ENCODE measurements around the gene CNTFR. TPM values are rescaled to one million over a fixed set of nuclear protein-coding genes. Genes with fewer than 3 reads are reported as not detected.

The CNTFR gene
- total and polyA plus RNA-seq, 2 experiments from 2014 or later: 4.7 to 7.5 TPM

DNA sequence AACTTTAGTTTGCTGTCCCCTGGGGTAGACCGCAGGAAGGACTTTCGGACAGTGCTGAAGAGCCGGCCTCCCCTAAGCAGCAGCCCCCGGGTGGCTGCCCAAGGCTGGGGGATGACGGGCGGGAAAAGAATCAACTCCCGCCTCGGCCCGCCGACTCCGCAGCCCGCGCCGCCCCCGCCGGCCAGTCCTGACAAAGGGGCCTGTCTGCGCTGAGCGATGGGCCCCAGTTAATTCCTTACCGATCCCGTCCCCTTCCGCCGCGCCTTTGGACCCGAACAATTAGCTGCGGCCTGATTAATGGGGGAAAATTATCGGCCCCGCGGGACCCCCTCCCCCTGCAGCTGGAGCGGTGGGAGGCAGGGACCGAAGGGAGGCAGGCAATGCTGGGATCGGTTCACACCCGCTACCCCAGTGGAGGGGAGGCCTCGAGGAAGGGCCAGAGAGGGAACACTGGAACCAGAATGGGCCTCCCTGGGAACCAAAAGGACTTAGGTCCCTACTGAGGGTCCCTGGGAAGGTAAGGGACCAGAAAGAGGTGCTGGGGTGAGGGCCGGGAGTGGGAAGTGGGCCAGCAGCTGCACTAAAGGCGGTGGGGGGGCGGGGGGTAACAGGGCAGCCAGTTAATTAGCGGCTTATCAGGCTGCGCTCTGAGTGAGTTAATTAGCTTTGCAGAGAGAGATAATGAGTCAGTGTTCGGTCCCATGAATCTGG lies 35.1 kb upstream of the CNTFR start:
- 26% methylated on average over 37 of the region's 39 CpGs for WGBS (ENCODE audit: low lambda C conversion rate, missing lambda C conversion rate)
- peak; percentile 86 for TF ChIP-seq EZH2 (IDR thresholded peaks at IDR 0.05; ENCODE audit: borderline replicate concordance)
- TF ChIP-seq EZH2phosphoT487 (IDR thresholded peaks at IDR 0.05; ENCODE audit: low read depth, severe bottlenecking, unreplicated experiment): peak; percentile 17
- TF ChIP-seq, protein P1, sequence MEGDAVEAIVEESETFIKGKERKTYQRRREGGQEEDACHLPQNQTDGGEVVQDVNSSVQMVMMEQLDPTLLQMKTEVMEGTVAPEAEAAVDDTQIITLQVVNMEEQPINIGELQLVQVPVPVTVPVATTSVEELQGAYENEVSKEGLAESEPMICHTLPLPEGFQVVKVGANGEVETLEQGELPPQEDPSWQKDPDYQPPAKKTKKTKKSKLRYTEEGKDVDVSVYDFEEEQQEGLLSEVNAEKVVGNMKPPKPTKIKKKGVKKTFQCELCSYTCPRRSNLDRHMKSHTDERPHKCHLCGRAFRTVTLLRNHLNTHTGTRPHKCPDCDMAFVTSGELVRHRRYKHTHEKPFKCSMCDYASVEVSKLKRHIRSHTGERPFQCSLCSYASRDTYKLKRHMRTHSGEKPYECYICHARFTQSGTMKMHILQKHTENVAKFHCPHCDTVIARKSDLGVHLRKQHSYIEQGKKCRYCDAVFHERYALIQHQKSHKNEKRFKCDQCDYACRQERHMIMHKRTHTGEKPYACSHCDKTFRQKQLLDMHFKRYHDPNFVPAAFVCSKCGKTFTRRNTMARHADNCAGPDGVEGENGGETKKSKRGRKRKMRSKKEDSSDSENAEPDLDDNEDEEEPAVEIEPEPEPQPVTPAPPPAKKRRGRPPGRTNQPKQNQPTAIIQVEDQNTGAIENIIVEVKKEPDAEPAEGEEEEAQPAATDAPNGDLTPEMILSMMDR (IDR thresholded peaks at IDR 0.05; ENCODE audit: poor library complexity): no peak
- no peak overlapping the region for H3K4me2 ChIP-seq
- no peak overlapping the region for H2AFZ ChIP-seq
- H3K79me2 ChIP-seq: peaks cover 2% of the 10 kb centered on the region
- H3K27me3 ChIP-seq: peaks cover 66% of the 10 kb centered on the region
- H3K4me3 ChIP-seq: no peak overlapping the region
- no peak overlapping the region for H3K27ac ChIP-seq
- no peaks in the 10 kb centered on the region for H3K9me3 ChIP-seq (ENCODE audit: low read depth)
- DNase-seq (ENCODE audit: low spot score): no peak
- H3K9me2 ChIP-seq (replicated peaks; ENCODE audit: insufficient read depth): no peaks in the 10 kb centered on the region
- no peaks in the 10 kb centered on the region for H4K20me1 ChIP-seq (ENCODE audit: insufficient read depth, poor library complexity, severe bottlenecking)
- H3K4me1 ChIP-seq (ENCODE audit: insufficient read depth): peaks cover under 1% of the 10 kb centered on the region
- no peaks in the 10 kb centered on the region for H3K36me3 ChIP-seq (replicated peaks; ENCODE audit: insufficient read depth, low read depth)

DNA sequence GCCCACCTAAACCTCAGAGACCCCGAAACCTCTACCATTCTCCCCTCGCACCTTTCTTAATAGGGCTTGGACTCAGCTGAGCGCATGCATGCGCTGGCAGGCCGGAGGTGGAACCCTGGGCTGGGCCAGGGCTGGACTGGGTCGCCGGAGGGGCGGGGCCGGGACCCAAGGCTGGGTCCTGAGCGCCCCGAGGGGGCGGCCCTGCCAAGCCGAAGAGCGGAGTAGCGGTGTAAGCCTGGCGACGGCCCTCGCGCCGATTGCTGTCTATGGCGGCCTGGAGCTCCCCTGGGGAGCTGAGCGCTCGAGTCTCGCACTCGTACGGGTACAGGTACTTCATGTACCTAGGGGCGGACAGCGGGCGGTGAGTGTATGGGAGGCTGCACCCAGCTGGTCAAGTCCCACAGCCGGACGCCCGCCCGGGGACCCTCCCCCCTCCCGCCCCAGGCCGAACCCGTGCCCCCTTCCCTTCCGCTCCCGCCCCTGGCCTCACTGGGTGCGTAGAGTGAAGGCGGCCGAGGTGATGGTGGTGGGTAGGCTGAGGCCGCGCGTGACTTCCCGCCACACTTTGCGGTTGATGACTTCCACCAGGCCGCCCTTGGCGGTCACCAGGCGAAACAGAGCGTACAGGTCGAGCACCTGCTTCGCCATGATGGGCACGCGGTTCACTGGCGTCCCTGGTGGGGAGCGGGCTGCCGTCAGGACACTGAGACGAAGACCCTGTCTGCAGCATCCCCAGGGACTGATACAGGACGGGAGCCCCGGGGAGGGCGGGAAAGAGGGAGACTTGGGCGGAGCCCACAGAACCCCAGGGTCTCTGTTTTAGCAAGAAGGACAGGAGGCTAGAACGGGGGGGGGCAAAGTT lies 34.1 kb upstream of the CNTFR start:
- H3K27me3 ChIP-seq: peaks cover 60% of the 10 kb centered on the region
- no peak overlapping the region for H3K4me3 ChIP-seq

DNA sequence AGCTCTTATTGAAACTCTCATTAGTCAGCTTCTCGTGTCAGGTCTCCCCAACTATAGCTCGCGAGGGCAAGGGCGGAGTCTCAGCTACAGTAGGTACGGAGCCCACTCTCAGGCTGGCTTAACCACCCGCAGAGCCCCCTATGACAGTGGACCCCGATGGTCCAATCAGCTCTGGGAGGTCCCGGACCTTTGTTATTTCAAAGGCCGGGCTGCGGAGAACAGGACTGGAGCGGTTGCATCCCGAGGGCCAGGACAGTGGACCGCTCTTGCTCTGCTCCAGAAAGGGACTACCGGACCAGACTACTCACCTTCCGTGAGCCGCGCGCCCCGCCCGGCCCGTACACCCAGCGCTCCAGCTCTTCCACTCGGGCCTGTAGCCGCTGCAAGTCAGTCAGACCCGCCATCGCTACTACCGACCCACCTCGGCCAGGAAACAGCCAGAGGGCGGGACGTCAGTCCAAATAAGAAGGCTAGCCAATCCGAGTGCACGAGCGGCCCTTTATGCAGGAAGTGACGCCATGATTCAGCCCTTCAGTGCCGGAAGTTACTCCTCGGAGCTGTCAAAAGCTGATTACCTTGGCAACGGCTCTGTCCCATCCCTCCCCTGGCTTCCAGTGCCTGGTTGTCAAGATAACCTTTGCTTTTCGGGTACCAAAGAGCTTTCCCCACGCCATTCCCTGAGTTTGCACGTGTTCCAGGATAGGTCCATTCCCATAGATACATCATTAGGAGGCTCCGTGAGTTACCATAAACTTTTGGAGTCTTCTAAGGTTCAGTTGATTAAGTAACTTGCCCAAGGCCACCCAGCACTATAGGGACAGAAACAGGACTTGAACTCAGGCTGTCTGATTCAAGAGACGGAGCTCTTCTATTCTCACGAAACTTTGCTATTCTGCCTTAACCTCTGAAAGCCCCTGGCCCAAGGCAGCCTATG lies 30.8 kb upstream of the CNTFR start, which contains the start of gene DCTN3:
TSS of gene DCTN3 (minus strand) at position 435 of the 934 bp plus-strand sequence. CDS start at position 404, 31 bp downstream.
- DNase-seq (ENCODE audit: low spot score): peak; percentile 97
- Histone ChIP-seq H3K79me2 (peaks cover 10% of the 10 kb centered on the region), H2AFZ (peak within 1 kb of the TSS; percentile 86), H3K4me2 (peak within 1 kb of the TSS; percentile 82), H3K36me3 (replicated peaks; ENCODE audit: insufficient read depth, low read depth) (no peaks in the 10 kb centered on the region), H3K9me3 (ENCODE audit: low read depth) (no peaks in the 10 kb centered on the region), H3K4me1 (ENCODE audit: insufficient read depth) (peaks cover 5% of the 10 kb centered on the region), H3K27ac (no peak within 1 kb of the TSS), H3K9me2 (replicated peaks; ENCODE audit: insufficient read depth) (no peaks in the 10 kb centered on the region), H3K27me3 (peaks cover 27% of the 10 kb centered on the region), H4K20me1 (ENCODE audit: insufficient read depth, poor library complexity, severe bottlenecking) (no peaks in the 10 kb centered on the region), H3K4me3 (peak within 1 kb of the TSS; percentile 50)
- no peak for TF ChIP-seq EZH2 (IDR thresholded peaks at IDR 0.05; ENCODE audit: borderline replicate concordance)
- TF ChIP-seq EZH2phosphoT487 (IDR thresholded peaks at IDR 0.05; ENCODE audit: low read depth, severe bottlenecking, unreplicated experiment): no peak
- TF ChIP-seq, protein P1 (IDR thresholded peaks at IDR 0.05; ENCODE audit: poor library complexity): no peak
- 8% methylated on average over 43 of the region's 43 CpGs for WGBS (ENCODE audit: low lambda C conversion rate, missing lambda C conversion rate)

More for the DNA sequence above, 34.1 kb upstream of the CNTFR start:
- no peaks in the 10 kb centered on the region for H4K20me1 ChIP-seq (ENCODE audit: insufficient read depth, poor library complexity, severe bottlenecking)
- H3K27ac ChIP-seq: no peak overlapping the region
- no peaks in the 10 kb centered on the region for H3K9me2 ChIP-seq (replicated peaks; ENCODE audit: insufficient read depth)
- H3K4me1 ChIP-seq (ENCODE audit: insufficient read depth): peaks cover 5% of the 10 kb centered on the region
- TF ChIP-seq EZH2 (IDR thresholded peaks at IDR 0.05; ENCODE audit: borderline replicate concordance): no peak
- TF ChIP-seq EZH2phosphoT487 (IDR thresholded peaks at IDR 0.05; ENCODE audit: low read depth, severe bottlenecking, unreplicated experiment): no peak
- TF ChIP-seq, protein P1 (IDR thresholded peaks at IDR 0.05; ENCODE audit: poor library complexity): no peak
- H2AFZ ChIP-seq: no peak overlapping the region
- DNase-seq (ENCODE audit: low spot score): no peak
- WGBS (ENCODE audit: low lambda C conversion rate, missing lambda C conversion rate): 91% methylated on average over 39 of the region's 63 CpGs
- H3K9me3 ChIP-seq (ENCODE audit: low read depth): no peaks in the 10 kb centered on the region
- peaks cover 10% of the 10 kb centered on the region for H3K79me2 ChIP-seq
- no peaks in the 10 kb centered on the region for H3K36me3 ChIP-seq (replicated peaks; ENCODE audit: insufficient read depth, low read depth)
- H3K4me2 ChIP-seq: no peak overlapping the region
